HCT116 (cell line): ENCODE data around the gene SART3. TPM values are rescaled to one million over a fixed set of nuclear protein-coding genes. Genes with fewer than 3 reads are reported as not detected.

Source experiments
- ATAC-seq: fragments of 200-7000 bp; cut with Tn5 transposase; 2 replicates; pipeline ENCODE4 v1.9.1; 2020; ENCODE audit warnings: mild to moderate bottlenecking, moderate library complexity
- BruUV-seq: library from RNA; stranded (reverse); fragments of 400-500 nt; replicated peaks from 2 replicates; lab custom pipeline; 2021; lab: Mats Ljungman, UMichigan
- CTCF ChIA-PET: fragments of 300-600 bp; sonication (Branson Sonifier 250); formaldehyde crosslinking; loops from one replicate; lab custom pipeline; 2021; ENCODE audit warnings: antibody characterized with exemption; lab: Charles Lee
- POLR2A ChIA-PET: fragments of 300-600, 350-600 bp; sonication (Branson Sonifier 250); formaldehyde crosslinking; loops from one replicate; lab custom pipeline; 2021; ENCODE audit warnings: antibody characterized with exemption; lab: Charles Lee
- RAD21 ChIA-PET, 2 experiments: fragments of 300-600 bp; sonication (Branson Sonifier 250); formaldehyde crosslinking; loops; one replicate each; lab custom pipeline; 2023; ENCODE audit warnings: low total read pairs in 2 of 2; ENCODE audit not compliant: uncharacterized antibody in 2 of 2, unreplicated experiment in 2 of 2, low non-redundant PET in 1 of 2; lab: Charles Lee
- DNase-seq: peaks from one replicate; pipeline ENCODE4 v3.0.0-alpha.2; 2010; ENCODE audit warnings: low read depth, low spot score
- H2AFZ ChIP-seq: fragments of 200-600 bp; shearing (Covaris generic), sonication (generic); 2 replicates; pipeline ENCODE4 v1.6.1; 2017; ENCODE audit warnings: low read depth, mixed run types, mixed read lengths, antibody characterized with exemption, low read length; ENCODE audit not compliant: poor library complexity, severe bottlenecking
- H3K27ac ChIP-seq: 2 replicates; pipeline ENCODE4 v1.5.1; 2012; ENCODE audit warnings: low read depth, low read length
- H3K27me3 ChIP-seq: fragments of 200-600 bp; sonication (generic); 2 replicates; pipeline ENCODE4 v1.6.1; 2016; ENCODE audit warnings: mixed run types, low read length, mixed read lengths; ENCODE audit not compliant: insufficient read depth
- H3K36me3 ChIP-seq, 2 experiments: fragments of 200-500 bp in 1 of 2; fragments of 200-600 bp in 1 of 2; sonication (Bioruptor generic) in 1 of 2; sonication (generic) in 1 of 2; 2 replicates each; pipeline versions ENCODE4 v1.5.1 to v1.6.1; 2014 to 2016; ENCODE audit warnings: low read length in 2 of 2, inconsistent platforms in 1 of 2, mixed read lengths in 1 of 2, mixed run types in 1 of 2; ENCODE audit not compliant: insufficient read depth in 2 of 2, control insufficient read depth in 1 of 2
- H3K4me1 ChIP-seq, 2 experiments: fragments of 200-600 bp in 1 of 2; sonication (generic) in 1 of 2; 2 replicates each; pipeline versions ENCODE4 v1.5.1 to v1.6.1; 2012 to 2017; ENCODE audit warnings: low read length in 2 of 2, inconsistent platforms in 1 of 2, mild to moderate bottlenecking in 1 of 2, mixed read lengths in 1 of 2, mixed run types in 1 of 2, moderate library complexity in 1 of 2; ENCODE audit not compliant: insufficient read depth in 2 of 2, control insufficient read depth in 1 of 2
- H3K4me2 ChIP-seq: fragments of 200-600 bp; sonication (generic); 2 replicates; pipeline ENCODE4 v1.6.1; 2017; ENCODE audit warnings: mixed run types, low read length, mixed read lengths
- H3K4me3 ChIP-seq, 2 experiments: fragments of 200-600 bp in 1 of 2; sonication (generic) in 1 of 2; replicated peaks in 1 of 2; 2 replicates each; pipeline ENCODE4 v1.5.1; 2011 to 2016; ENCODE audit warnings: low read length in 2 of 2, control low read depth in 1 of 2, low read depth in 1 of 2, mild to moderate bottlenecking in 1 of 2, mixed read lengths in 1 of 2, mixed run types in 1 of 2
- H3K79me2 ChIP-seq: fragments of 200-600 bp; sonication (generic); 2 replicates; pipeline ENCODE4 v1.6.1; 2017; ENCODE audit warnings: mild to moderate bottlenecking, mixed run types, low read length, moderate library complexity, mixed read lengths; ENCODE audit not compliant: insufficient read depth
- H3K9ac ChIP-seq: fragments of 200-600 bp; sonication (generic); 2 replicates; pipeline ENCODE4 v1.6.1; 2016; ENCODE audit warnings: low read length, mixed read lengths
- H3K9me2 ChIP-seq: fragments of 200-600 bp; sonication (generic), shearing (Covaris generic); 2 replicates; pipeline ENCODE4 v1.6.1; 2017; ENCODE audit warnings: mixed run types, mild to moderate bottlenecking, moderate library complexity; ENCODE audit not compliant: insufficient read depth
- H3K9me3 ChIP-seq, 2 experiments: fragments of 200-500 bp in 1 of 2; fragments of 200-600 bp in 1 of 2; sonication (Bioruptor generic) in 1 of 2; sonication (generic) in 1 of 2; 2 replicates each; pipeline ENCODE4 v1.6.1; 2014 to 2017; ENCODE audit warnings: low read length in 2 of 2, mixed read lengths in 2 of 2, inconsistent platforms in 1 of 2, low read depth in 1 of 2, mild to moderate bottlenecking in 1 of 2, mixed run types in 1 of 2, moderate library complexity in 1 of 2; ENCODE audit not compliant: control insufficient read depth in 1 of 2, insufficient read depth in 1 of 2
- H4K20me1 ChIP-seq: fragments of 200-600 bp; sonication (generic), shearing (Covaris generic); 2 replicates; pipeline ENCODE4 v1.6.1; 2017; ENCODE audit warnings: mixed run types, mild to moderate bottlenecking, moderate library complexity; ENCODE audit not compliant: insufficient read depth
- EZH2 ChIP-seq: fragments of 200-600 bp; sonication (generic); IDR thresholded peaks from 2 replicates; pipeline ENCODE4 v1.6.1; 2017; ENCODE audit warnings: antibody characterized with exemption, mixed run types
- SIN3A ChIP-seq: IDR thresholded peaks from 2 replicates; pipeline ENCODE4 v1.6.1; 2012; ENCODE audit warnings: low read depth
- TCF7L2 ChIP-seq: IDR thresholded peaks from 2 replicates; pipeline ENCODE4 v1.7.0; 2011; ENCODE audit warnings: borderline replicate concordance, inconsistent platforms; ENCODE audit not compliant: insufficient read depth, insufficient read length; ENCODE audit errors: extremely low read depth
- YY1 ChIP-seq: IDR thresholded peaks from 2 replicates; pipeline ENCODE4 v1.6.1; 2011; ENCODE audit warnings: low read length, low read depth, moderate library complexity, mild to moderate bottlenecking; ENCODE audit not compliant: insufficient replicate concordance; ENCODE audit errors: extremely low read depth
- intact Hi-C: fragments of 100-400 bp; cut with micrococcal nuclease; formaldehyde crosslinking; loops from 2 replicates; pipeline ENCODE4 v1.10.0; 2022
- total RNA-seq: library from RNA; stranded (reverse); gene quantifications from one replicate; pipeline ENCODE4 v1.2.1, GENCODE V29; 2021; ENCODE audit not compliant: unreplicated experiment

SART3 gene
- total RNA-seq, 1 experiment from 2014 or later: 76.1 TPM

GRCh38 chr12:108525681-108526080 is 35.3 kb downstream of the SART3 start:
- POLR2A ChIA-PET: no interaction called here
- no peak for TF ChIP-seq TCF7L2
- TF ChIP-seq YY1: no peak
- TF ChIP-seq, all 23 proteins: peak for 0
- H3K36me3 ChIP-seq: peaks cover 71 to 72% of the 10 kb centered on the region in 2 experiments
- no peaks in the 10 kb centered on the region for H3K9me2 ChIP-seq
- H3K4me3 ChIP-seq: no peak overlapping the region
- no peak overlapping the region for H3K9ac ChIP-seq
- peaks cover 22% of the 10 kb centered on the region; the same call in 1 of the 2 replicates for H3K79me2 ChIP-seq
- H3K4me2 ChIP-seq: no peak overlapping the region
- ATAC-seq (no peak; the same call in 1 of the 2 replicates), DNase-seq (no peak)
- H3K27me3 ChIP-seq: no peaks in the 10 kb centered on the region
- intact Hi-C loops: no loop called here
- CTCF ChIA-PET: no interaction called here
- no peak overlapping the region for H3K27ac ChIP-seq
- H2AFZ ChIP-seq: no peak overlapping the region
- no peaks in the 10 kb centered on the region for H4K20me1 ChIP-seq
- RAD21 ChIA-PET: no interaction called here
- H3K4me1 ChIP-seq: no peaks in the 10 kb centered on the region
- BruUV-seq: no TSS peak
- H3K9me3 ChIP-seq: no peaks in the 10 kb centered on the region

GRCh38 chr12:108523365-108523764 is 37.6 kb downstream of the SART3 start:
- CTCF ChIA-PET: no interaction called here
- H3K4me2 ChIP-seq: no peak overlapping the region
- no peak for ATAC-seq
- H3K27me3 ChIP-seq: no peaks in the 10 kb centered on the region
- H3K36me3 ChIP-seq: peaks cover 63% of the 10 kb centered on the region in 2 experiments
- RAD21 ChIA-PET: no interaction called here
- intact Hi-C loops: no loop called here
- POLR2A ChIA-PET: no interaction called here
- BruUV-seq: no TSS peak
- H3K79me2 ChIP-seq: peaks cover 11% of the 10 kb centered on the region; the same call in 1 of the 2 replicates
- H3K4me3 ChIP-seq: no peak overlapping the region
- H2AFZ ChIP-seq: no peak overlapping the region
- no peak for DNase-seq
- no peaks in the 10 kb centered on the region for H3K9me2 ChIP-seq
- H4K20me1 ChIP-seq: no peaks in the 10 kb centered on the region
- H3K27ac ChIP-seq: no peak overlapping the region
- H3K4me1 ChIP-seq: no peaks in the 10 kb centered on the region
- H3K9ac ChIP-seq: no peak overlapping the region
- no peaks in the 10 kb centered on the region for H3K9me3 ChIP-seq
- TF ChIP-seq TCF7L2 (no peak), EZH2 (no peak), SIN3A (no peak)
- TF ChIP-seq, all 23 proteins: peak for 0
